Tibial artery (tissue), 4 donors: ENCODE data around the gene MRTFB.
A peak's percentile ranks its signal among the peaks of the same experiment; 100 is the strongest.

Experiments used
- DNase-seq, 2 donors: peaks; one replicate each; pipeline ENCODE4 v3.0.0-alpha.2; 2019
- H3K27ac ChIP-seq, 2 donors: fragments of 200-600 bp; sonication (generic) in 1 of 2; 1 replicate in 1 of 2; 2 replicates in 1 of 2; pipeline ENCODE4 v1.5.1; 2018 to 2019; ENCODE audit warnings: mild to moderate bottlenecking in 1 of 2
- H3K27me3 ChIP-seq, 2 donors: fragments of 200-600 bp; sonication (generic) in 1 of 2; one replicate each; pipeline versions ENCODE4 v1.5.1 to v1.6.0; 2016 to 2019
- H3K36me3 ChIP-seq, 3 donors: fragments of 200-600 bp; sonication (generic) in 2 of 3; one replicate each; pipeline ENCODE4 v1.5.1; 2016 to 2019; ENCODE audit warnings: mild to moderate bottlenecking in 2 of 3
- H3K4me1 ChIP-seq, 4 donors: fragments of 200-600 bp; sonication (generic) in 2 of 4; 1 replicate in 3 of 4; 2 replicates in 1 of 4; pipeline ENCODE4 v1.5.1; 2016 to 2019
- H3K4me3 ChIP-seq, 2 donors: fragments of 200-600 bp; sonication (generic) in 1 of 2; 1 replicate in 1 of 2; 2 replicates in 1 of 2; pipeline ENCODE4 v1.5.1; 2018 to 2019; ENCODE audit warnings: mild to moderate bottlenecking in 2 of 2
- H3K9me3 ChIP-seq, 3 donors: fragments of 200-600 bp; sonication (generic) in 1 of 3; one replicate each; pipeline ENCODE4 v1.5.1; 2016 to 2019
- intact Hi-C: fragments of 100-400 bp; cut with DNase I; formaldehyde crosslinking; loops from one replicate; pipeline ENCODE4 v1.15.0; 2023; ENCODE audit warnings: low total_unique reads
- TF ChIP-seq, protein P1 (sequence below), 2 experiments: fragments of 200-600 bp in 1 of 2; fragments of 450-650 bp in 1 of 2; IDR thresholded peaks; one replicate each; pipeline ENCODE4 v1.5.1; 2017 to 2019; ENCODE audit warnings: antibody characterized with exemption in 2 of 2, mild to moderate bottlenecking in 1 of 2, moderate library complexity in 1 of 2

The MRTFB gene

DNA sequence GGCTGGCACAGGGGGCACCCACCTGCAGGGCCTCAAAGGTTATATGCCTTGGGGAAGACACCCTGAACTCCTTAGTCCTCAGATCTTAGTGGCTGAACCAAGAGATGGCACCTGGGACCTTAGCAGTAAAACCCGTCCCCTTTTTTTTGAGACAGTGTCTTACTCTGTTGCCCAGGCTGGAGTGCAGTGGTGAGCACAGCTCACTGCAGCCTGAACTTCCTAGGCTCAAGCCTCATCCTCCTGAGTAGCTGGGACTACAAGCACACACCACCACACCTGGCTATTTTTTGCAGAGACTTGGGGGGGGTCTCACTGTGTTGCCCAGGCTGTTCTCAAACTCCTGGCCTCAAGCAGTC lies 237.2 kb downstream of the MRTFB start:
- Histone ChIP-seq H3K27me3 (no peaks in the 10 kb centered on the region), H3K27ac (peak overlapping the region; percentile 47 to 69), H3K4me1 (peaks cover 4 to 76% (median 63%) of the 10 kb centered on the region in 4 donors), H3K9me3 (no peaks in the 10 kb centered on the region), H3K36me3 (no peaks in the 10 kb centered on the region), H3K4me3 (peak overlapping the region; percentile 10 to 37)
- intact Hi-C loops, result loop anchor here (10.0 kb wide), 1 partner anchor 316 kb away; no protein-coding TSS in a partner anchor
- no peak for DNase-seq
- TF ChIP-seq, protein P1, sequence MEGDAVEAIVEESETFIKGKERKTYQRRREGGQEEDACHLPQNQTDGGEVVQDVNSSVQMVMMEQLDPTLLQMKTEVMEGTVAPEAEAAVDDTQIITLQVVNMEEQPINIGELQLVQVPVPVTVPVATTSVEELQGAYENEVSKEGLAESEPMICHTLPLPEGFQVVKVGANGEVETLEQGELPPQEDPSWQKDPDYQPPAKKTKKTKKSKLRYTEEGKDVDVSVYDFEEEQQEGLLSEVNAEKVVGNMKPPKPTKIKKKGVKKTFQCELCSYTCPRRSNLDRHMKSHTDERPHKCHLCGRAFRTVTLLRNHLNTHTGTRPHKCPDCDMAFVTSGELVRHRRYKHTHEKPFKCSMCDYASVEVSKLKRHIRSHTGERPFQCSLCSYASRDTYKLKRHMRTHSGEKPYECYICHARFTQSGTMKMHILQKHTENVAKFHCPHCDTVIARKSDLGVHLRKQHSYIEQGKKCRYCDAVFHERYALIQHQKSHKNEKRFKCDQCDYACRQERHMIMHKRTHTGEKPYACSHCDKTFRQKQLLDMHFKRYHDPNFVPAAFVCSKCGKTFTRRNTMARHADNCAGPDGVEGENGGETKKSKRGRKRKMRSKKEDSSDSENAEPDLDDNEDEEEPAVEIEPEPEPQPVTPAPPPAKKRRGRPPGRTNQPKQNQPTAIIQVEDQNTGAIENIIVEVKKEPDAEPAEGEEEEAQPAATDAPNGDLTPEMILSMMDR (IDR thresholded peaks at IDR 0.05), result no peak

DNA sequence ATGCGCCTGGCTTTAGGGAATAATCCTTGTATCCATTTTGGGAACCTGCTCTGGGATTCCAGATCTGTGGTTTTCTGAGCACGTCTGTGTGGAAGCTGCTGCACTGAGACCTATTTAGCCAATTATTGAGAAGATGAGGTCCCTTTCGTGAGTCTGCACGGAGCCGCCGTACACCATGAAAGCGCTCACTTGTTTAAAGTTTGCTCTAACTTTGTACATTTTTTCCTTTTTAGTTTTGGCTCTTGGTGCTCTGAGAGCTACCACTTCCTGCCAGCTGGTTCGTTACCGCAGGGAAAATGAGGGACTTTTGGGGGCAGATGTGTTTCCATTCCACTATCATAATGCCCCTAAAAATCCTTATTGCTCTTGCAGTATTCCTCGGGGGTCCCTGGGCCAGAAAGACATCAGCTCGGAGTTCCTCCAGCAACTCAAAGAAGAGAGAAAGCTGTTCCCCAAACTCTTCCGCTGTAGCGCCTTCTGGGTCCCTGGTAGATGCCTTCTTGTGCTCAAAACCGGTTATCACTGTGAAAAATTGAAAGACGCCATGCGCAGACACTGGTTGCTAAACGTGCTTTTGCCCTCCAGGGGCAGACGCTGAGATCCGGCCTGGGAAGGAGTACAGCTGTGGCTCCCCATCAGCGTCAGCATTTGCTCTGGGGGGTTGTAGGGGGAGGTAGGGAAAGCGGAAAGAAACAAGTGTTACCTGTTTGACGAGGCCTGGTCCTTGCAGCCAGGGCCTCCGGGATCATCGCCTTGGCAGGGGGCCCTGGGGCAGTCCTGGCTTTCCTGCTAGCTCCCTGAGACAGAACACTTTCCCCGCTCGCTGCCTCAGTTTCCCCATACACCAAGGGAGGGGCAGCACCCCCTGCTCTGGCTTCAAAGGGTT lies 238.1 kb downstream of the MRTFB start:
- intact Hi-C loops, result loop anchor here (10.0 kb wide), 1 partner anchor 316 kb away; no protein-coding TSS in a partner anchor
- Histone ChIP-seq H3K36me3 (no peaks in the 10 kb centered on the region), H3K4me3 (peak overlapping the region in 1 of 2 donors; percentile 21), H3K4me1 (peaks cover 4 to 83% (median 62%) of the 10 kb centered on the region in 4 donors), H3K27me3 (no peaks in the 10 kb centered on the region), H3K9me3 (no peaks in the 10 kb centered on the region), H3K27ac (peak overlapping the region in 1 of 2 donors; percentile 69)
- DNase-seq, result no peak
- TF ChIP-seq, protein P1 (IDR thresholded peaks at IDR 0.05), result no peak

DNA sequence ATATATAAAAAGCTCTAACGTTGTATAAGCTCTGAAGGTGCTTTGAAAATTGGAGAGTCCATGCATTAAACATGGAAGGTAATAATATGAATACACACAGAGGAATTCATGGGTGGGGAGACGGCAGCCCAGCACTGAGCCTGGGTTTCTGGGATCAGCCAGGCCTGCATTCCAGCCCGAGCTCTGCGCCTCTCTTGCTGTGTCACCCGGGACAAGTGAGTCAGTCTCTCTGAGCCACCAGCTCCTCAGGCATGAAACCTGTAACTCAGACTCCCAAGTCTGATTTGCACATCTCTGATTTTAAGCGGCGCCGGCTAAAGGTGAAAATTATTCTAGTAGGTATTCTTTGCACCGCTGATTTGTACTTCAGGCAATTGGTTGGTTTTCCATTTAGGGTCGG lies 238.8 kb downstream of the MRTFB start:
- Histone ChIP-seq H3K36me3 (no peaks in the 10 kb centered on the region), H3K9me3 (no peaks in the 10 kb centered on the region), H3K4me1 (peaks cover 4 to 83% (median 58%) of the 10 kb centered on the region in 4 donors), H3K27ac (peak overlapping the region in 1 of 2 donors; percentile 69), H3K27me3 (no peaks in the 10 kb centered on the region), H3K4me3 (no peak overlapping the region)
- TF ChIP-seq, protein P1 (IDR thresholded peaks at IDR 0.05), result no peak
- DNase-seq, result no peak
- intact Hi-C loops, result loop anchor here (10.0 kb wide), 2 partner anchors 105 to 315 kb away; no protein-coding TSS in a partner anchor

DNA sequence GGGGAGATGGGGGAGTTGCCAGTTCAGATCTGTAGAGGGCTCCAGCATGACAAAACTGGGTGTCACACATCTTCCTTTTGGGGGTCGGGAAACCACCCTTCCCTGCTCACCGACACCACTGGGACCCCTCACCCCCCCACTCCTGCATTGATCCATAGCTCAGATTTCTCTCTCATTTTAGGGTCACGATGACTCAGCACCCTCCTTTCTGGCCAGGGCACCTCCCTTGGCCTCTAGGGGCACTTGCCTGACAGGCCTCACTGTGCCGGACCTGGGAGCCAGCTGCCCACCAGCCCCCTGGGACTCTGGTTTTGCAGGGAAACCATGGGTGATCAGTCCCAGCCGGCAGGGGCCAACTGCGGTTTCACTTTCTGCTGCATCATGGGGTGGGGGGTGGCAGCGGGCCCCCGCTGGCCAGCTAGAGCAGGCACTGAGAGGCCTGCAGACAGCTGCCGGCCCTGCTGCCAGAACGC lies 239.4 kb downstream of the MRTFB start:
- DNase-seq, result no peak
- Histone ChIP-seq H3K27me3 (no peaks in the 10 kb centered on the region), H3K9me3 (no peaks in the 10 kb centered on the region), H3K4me3 (peak overlapping the region in 1 of 2 donors; percentile 20), H3K36me3 (no peaks in the 10 kb centered on the region), H3K27ac (peak overlapping the region in 1 of 2 donors; percentile 69), H3K4me1 (peaks cover 4 to 78% (median 53%) of the 10 kb centered on the region in 4 donors)
- intact Hi-C loops, result loop anchor here (10.0 kb wide), 1 partner anchor 104 kb away; no protein-coding TSS in a partner anchor
- TF ChIP-seq, protein P1 (IDR thresholded peaks at IDR 0.05), result no peak

DNA sequence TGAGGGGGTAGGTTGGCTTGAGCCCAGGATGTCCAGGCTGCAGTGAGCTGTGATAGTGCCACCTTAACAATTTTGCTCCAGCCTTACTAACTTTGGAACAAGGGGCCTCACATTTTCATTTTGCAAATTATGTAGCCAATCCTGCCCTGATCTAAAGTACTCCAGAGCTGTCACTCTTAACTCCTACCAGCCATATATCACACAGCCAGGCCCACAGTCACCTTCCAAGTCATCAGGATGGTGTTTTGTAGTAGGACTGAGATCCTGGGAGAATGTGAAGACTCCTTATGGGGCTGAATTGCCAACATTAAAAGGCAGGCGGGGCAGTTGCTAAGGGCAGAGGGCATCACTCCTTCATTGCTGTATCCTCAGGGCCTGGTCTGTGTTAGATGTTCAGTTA lies 243.0 kb downstream of the MRTFB start:
- Histone ChIP-seq H3K36me3 (no peaks in the 10 kb centered on the region), H3K27me3 (no peaks in the 10 kb centered on the region), H3K4me1 (peaks cover 0 to 57% (median 23%) of the 10 kb centered on the region in 4 donors), H3K4me3 (no peak overlapping the region), H3K9me3 (no peaks in the 10 kb centered on the region), H3K27ac (no peak overlapping the region)
- TF ChIP-seq, protein P1 (IDR thresholded peaks at IDR 0.05), result no peak
- intact Hi-C loops, result loop anchor here (10.0 kb wide), 1 partner anchor 101 kb away; no protein-coding TSS in a partner anchor
- DNase-seq, result no peak
